ENCODE data around the gene TMEM114. TPM values are rescaled to one million over a fixed set of nuclear protein-coding genes. Genes with fewer than 3 reads are reported as not detected.

TMEM114 gene
- polyA plus RNA-seq, 2 of the 4 experiments (the other 2 are of a cell fraction) = not detected

GRCh38 chr16:8577678-8578304, 12.5 kb downstream of the TMEM114 start:
- WGBS (ENCODE audit: missing lambda C conversion rate) = 34% methylated on average over 10 of the region's 10 CpGs
- CTCF ChIA-PET = no interaction called here

DNA sequence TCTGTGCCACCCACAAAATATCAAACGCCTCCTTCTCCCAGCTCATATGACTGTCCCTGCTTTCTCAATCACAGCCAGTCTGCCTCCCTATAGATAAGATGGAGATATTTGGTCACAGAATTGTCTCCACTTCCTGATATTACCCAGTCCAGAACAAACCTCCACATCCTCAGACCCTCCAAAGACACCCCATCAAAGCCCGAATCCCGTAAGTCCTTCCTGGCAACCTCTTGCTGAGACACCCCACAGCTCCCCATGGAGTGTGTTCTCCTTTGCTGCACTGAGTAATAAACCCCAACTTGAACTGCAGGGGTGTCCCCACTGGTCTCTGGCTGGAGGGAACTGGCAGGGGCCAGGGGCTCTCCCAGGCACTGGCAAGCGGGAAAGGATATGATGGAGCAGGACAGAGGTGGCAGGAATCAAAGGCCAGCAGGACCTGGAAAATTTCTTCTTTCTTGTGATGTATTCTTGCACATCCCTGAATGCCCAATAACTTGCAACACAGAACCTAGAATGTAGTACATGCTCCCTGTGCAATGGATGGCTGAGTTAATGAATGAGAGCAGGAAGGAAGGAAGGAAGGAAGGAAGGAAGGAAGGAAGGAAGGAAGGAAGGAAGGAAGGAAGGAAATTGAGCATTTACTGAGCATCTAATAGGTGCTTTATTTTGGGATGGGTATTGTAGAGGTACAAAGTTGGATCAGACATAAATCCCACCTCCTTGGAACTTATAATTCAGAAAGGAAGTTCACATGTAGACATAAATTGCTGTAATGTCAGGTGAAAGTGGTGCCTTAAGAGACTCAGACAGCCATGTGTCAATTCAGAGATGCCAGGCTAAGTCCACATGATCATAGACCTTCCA, 13.9 kb downstream of the TMEM114 start:
- TF ChIP-seq, protein P1, sequence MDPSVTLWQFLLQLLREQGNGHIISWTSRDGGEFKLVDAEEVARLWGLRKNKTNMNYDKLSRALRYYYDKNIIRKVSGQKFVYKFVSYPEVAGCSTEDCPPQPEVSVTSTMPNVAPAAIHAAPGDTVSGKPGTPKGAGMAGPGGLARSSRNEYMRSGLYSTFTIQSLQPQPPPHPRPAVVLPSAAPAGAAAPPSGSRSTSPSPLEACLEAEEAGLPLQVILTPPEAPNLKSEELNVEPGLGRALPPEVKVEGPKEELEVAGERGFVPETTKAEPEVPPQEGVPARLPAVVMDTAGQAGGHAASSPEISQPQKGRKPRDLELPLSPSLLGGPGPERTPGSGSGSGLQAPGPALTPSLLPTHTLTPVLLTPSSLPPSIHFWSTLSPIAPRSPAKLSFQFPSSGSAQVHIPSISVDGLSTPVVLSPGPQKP (IDR thresholded peaks at IDR 0.05; ENCODE audit: low read depth, low read length) = no peak
- no peak for FAIRE-seq

More at GRCh38 chr16:8577678-8578304, 12.5 kb downstream of the TMEM114 start:
- Histone ChIP-seq H3K9me3 (no peaks in the 10 kb centered on the region), H3K4me1 (no peaks in the 10 kb centered on the region), H3K27ac (no peak overlapping the region), H3K4me3 (no peak overlapping the region), H3K4me2 (no peak overlapping the region)
- DNase-seq (ENCODE audit: low read depth in 1 of 2, low spot score in 1 of 2) = no peak
- TF ChIP-seq CEBPB (IDR thresholded peaks at IDR 0.05) (no peak), JUN (IDR thresholded peaks at IDR 0.05) (no peak), ZFP36 (IDR thresholded peaks at IDR 0.05; ENCODE audit: borderline replicate concordance, partially characterized antibody) (no peak), NFE2L2 (conservative IDR thresholded peaks at IDR 0.05; ENCODE audit: low read length) (no peak), NR3C1 (IDR thresholded peaks at IDR 0.05) (no peak), ESRRA (IDR thresholded peaks at IDR 0.05; ENCODE audit: borderline replicate concordance, low read length) (no peak), SMC3 (IDR thresholded peaks at IDR 0.05) (no peak), POLR2AphosphoS2 (conservative IDR thresholded peaks at IDR 0.05; ENCODE audit: low read length) (no peak), HOXA7 (CRISPR knock-in tag; IDR thresholded peaks at IDR 0.05) (no peak), CHD2 (IDR thresholded peaks at IDR 0.05; ENCODE audit: low read length, partially characterized antibody) (no peak), ZC3H11A (IDR thresholded peaks at IDR 0.05) (no peak)
- POLR2A ChIA-PET = no interaction called here
- FAIRE-seq = no peak
- ATAC-seq = no peak

DNA sequence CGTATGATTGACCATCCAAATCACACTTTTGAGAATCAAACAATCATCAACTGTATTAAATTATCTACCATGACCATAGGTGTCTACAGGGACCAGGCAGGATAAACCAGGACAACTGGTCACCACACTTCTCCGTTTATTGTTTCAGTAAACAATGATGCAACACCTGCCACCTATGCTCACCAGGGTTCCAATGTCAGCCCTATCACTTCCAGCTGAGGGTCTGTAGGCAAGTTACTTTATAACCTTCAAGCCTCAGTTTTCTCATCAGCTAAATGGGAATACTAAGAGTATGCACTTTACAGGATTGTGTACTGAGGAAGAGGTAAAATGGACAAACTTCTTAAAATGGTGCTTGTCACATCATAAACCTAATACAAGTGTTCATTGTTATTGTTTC, 14.9 kb downstream of the TMEM114 start:
- ATAC-seq = no peak
- no peak for DNase-seq (ENCODE audit: low read depth in 1 of 2, low spot score in 1 of 2)
- ChIA-PET CTCF (interaction anchor here (1.2 to 1.5 kb wide), 2 partner anchors 8 to 305 kb away, joined by 3 to 5 read pairs; no protein-coding TSS in a partner anchor), POLR2A (no interaction called here)
- WGBS (ENCODE audit: missing lambda C conversion rate) = 0% methylated on average over 2 of the region's 2 CpGs
- H3K27ac ChIP-seq = no peak overlapping the region
- H3K4me2 ChIP-seq = no peak overlapping the region
- TF ChIP-seq ZFP36 (IDR thresholded peaks at IDR 0.05; ENCODE audit: borderline replicate concordance, partially characterized antibody) (no peak), EP300 (IDR thresholded peaks at IDR 0.05) (no peak), RAD21 (conservative IDR thresholded peaks at IDR 0.05 in 1 of 2, IDR thresholded peaks at IDR 0.05 in 1 of 2) (no peak), HDAC2 (IDR thresholded peaks at IDR 0.05) (no peak), GATA3 (IDR thresholded peaks at IDR 0.05; ENCODE audit: borderline replicate concordance) (no peak)
- H3K4me1 ChIP-seq = peaks cover 10% of the 10 kb centered on the region; the same call in 2 of the 3 replicates
- no peaks in the 10 kb centered on the region for H3K9me3 ChIP-seq
- no peak for FAIRE-seq
- H3K4me3 ChIP-seq = no peak overlapping the region

More for the DNA sequence above, 13.9 kb downstream of the TMEM114 start:
- Histone ChIP-seq H3K27ac (no peak overlapping the region), H3K4me2 (no peak overlapping the region), H3K4me3 (no peak overlapping the region), H3K4me1 (peaks cover 4% of the 10 kb centered on the region; the same call in 2 of the 3 replicates), H3K9me3 (no peaks in the 10 kb centered on the region)
- ATAC-seq (no peak), DNase-seq (ENCODE audit: low read depth in 1 of 2, low spot score in 1 of 2) (no peak)
- WGBS (ENCODE audit: missing lambda C conversion rate) = 43% methylated on average over 4 of the region's 4 CpGs
- ChIA-PET POLR2A (no interaction called here), CTCF (interaction anchor here (1.2 kb wide), 1 partner anchor 9 kb away, joined by 5 read pairs; no protein-coding TSS in a partner anchor)

Measured in A549 (cell line).